Endothelial cell of umbilical vein (primary cell): ENCODE data around the gene SRPK2. TPM values are rescaled to one million over a fixed set of nuclear protein-coding genes. Genes with fewer than 3 reads are reported as not detected.

Experiments used
- BruUV-seq: library from RNA; stranded (reverse); fragments of 400-500 nt; replicated peaks from 2 replicates; lab custom pipeline; 2021; lab: Mats Ljungman, UMichigan
- CTCF ChIA-PET: fragments of 300-600, 350-600 bp; sonication (Branson Sonifier 250); formaldehyde crosslinking; loops from one replicate; lab custom pipeline; 2021; ENCODE audit warnings: antibody characterized with exemption, inconsistent platforms; lab: Charles Lee
- POLR2A ChIA-PET: fragments of 300-600, 350-600 bp; sonication (Branson Sonifier 250); formaldehyde crosslinking; loops from one replicate; lab custom pipeline; 2021; ENCODE audit warnings: antibody characterized with exemption, inconsistent platforms; lab: Charles Lee
- DNase-seq: peaks from one replicate; pipeline ENCODE4 v3.0.0-alpha.2; 2011; ENCODE audit warnings: low read depth, low spot score
- FAIRE-seq: peaks from 2 replicates; lab custom pipeline; 2011; peaks lifted over from hg19 to GRCh38; lab: Jason Lieb, UNC
- H2AFZ ChIP-seq: 2 replicates; pipeline ENCODE4 v1.6.0; 2012; ENCODE audit warnings: low read depth, low read length, control low read depth, inconsistent platforms
- H3K27ac ChIP-seq: 2 replicates; pipeline ENCODE4 v1.5.1; 2011; ENCODE audit warnings: low read depth, mild to moderate bottlenecking, control low read depth, low read length, moderate library complexity; ENCODE audit not compliant: insufficient read depth
- H3K27me3 ChIP-seq, 2 experiments: 2 replicates each; pipeline versions ENCODE4 v1.6.0 to v1.6.1; 2011; ENCODE audit warnings: low read length in 2 of 2, mixed read lengths in 1 of 2; ENCODE audit not compliant: control insufficient read depth in 2 of 2, insufficient read depth in 2 of 2
- H3K36me3 ChIP-seq, 2 experiments: 2 replicates in 1 of 2; 3 replicates in 1 of 2; pipeline ENCODE4 v1.5.1; 2011; ENCODE audit warnings: low read length in 2 of 2, mild to moderate bottlenecking in 1 of 2, moderate library complexity in 1 of 2; ENCODE audit not compliant: control insufficient read depth in 2 of 2, insufficient read depth in 2 of 2; ENCODE audit errors: extremely low read depth in 1 of 2
- H3K4me1 ChIP-seq: 3 replicates; pipeline ENCODE4 v1.5.1; 2011; ENCODE audit warnings: mild to moderate bottlenecking, low read length; ENCODE audit not compliant: control insufficient read depth, insufficient read depth; ENCODE audit errors: extremely low read depth
- H3K4me2 ChIP-seq: 2 replicates; pipeline ENCODE4 v1.6.1; 2011; ENCODE audit warnings: low read length, control low read depth, mixed read lengths; ENCODE audit not compliant: insufficient read depth
- H3K4me3 ChIP-seq, 3 experiments: fragments of 200-600 bp in 1 of 3; sonication (generic), shearing (Covaris generic) in 1 of 3; replicated peaks in 1 of 3; 2 replicates each; pipeline ENCODE4 v1.5.1; 2011 to 2016; ENCODE audit warnings: control low read depth in 3 of 3, low read length in 3 of 3, mild to moderate bottlenecking in 2 of 3, inconsistent platforms in 1 of 3, low read depth in 1 of 3, moderate library complexity in 1 of 3; ENCODE audit not compliant: insufficient read depth in 1 of 3
- H3K79me2 ChIP-seq: 2 replicates; pipeline ENCODE4 v1.6.0; 2012; ENCODE audit warnings: low read length, inconsistent platforms; ENCODE audit not compliant: control insufficient read depth, insufficient read depth
- H3K9ac ChIP-seq: replicated peaks from 2 replicates; pipeline ENCODE3; 2011; ENCODE audit warnings: low read length, control low read depth; ENCODE audit not compliant: insufficient read depth; ENCODE audit errors: extremely low read depth
- H3K9me1 ChIP-seq: replicated peaks from 3 replicates; pipeline ENCODE4 v1.6.0; 2011; ENCODE audit warnings: mild to moderate bottlenecking, low read length; ENCODE audit not compliant: control insufficient read depth, insufficient read depth; ENCODE audit errors: extremely low read depth
- H3K9me3 ChIP-seq: replicated peaks from 2 replicates; pipeline ENCODE4 v1.5.1; 2012; ENCODE audit warnings: low read length, inconsistent platforms; ENCODE audit not compliant: control insufficient read depth, insufficient read depth
- H4K20me1 ChIP-seq: replicated peaks from 2 replicates; pipeline ENCODE3; 2011; ENCODE audit warnings: mild to moderate bottlenecking, low read length; ENCODE audit not compliant: control insufficient read depth, insufficient read depth; ENCODE audit errors: extremely low read depth
- EZH2 ChIP-seq: IDR thresholded peaks from 2 replicates; pipeline ENCODE4 v1.6.1; 2012; ENCODE audit warnings: borderline replicate concordance, low read depth, mild to moderate bottlenecking, moderate library complexity, low read length, inconsistent platforms; ENCODE audit not compliant: severe bottlenecking
- FOS ChIP-seq: IDR thresholded peaks from 2 replicates; pipeline ENCODE4 v1.6.1; 2011; ENCODE audit warnings: mild to moderate bottlenecking, low read length, moderate library complexity, borderline replicate concordance; ENCODE audit not compliant: insufficient read depth
- GATA2 ChIP-seq: IDR thresholded peaks from 2 replicates; pipeline ENCODE4 v1.7.0; 2011; ENCODE audit warnings: low read depth, mild to moderate bottlenecking, moderate library complexity, mixed read lengths, low read length; ENCODE audit not compliant: insufficient read length, insufficient read depth
- JUN ChIP-seq: IDR thresholded peaks from 2 replicates; pipeline ENCODE4 v1.6.1; 2011; ENCODE audit warnings: borderline replicate concordance, low read depth; ENCODE audit not compliant: insufficient read length, insufficient read depth
- MYC ChIP-seq: IDR thresholded peaks from one replicate; pipeline ENCODE4 v1.6.1; 2011; ENCODE audit warnings: mild to moderate bottlenecking, low read depth, low read length
- POLR2A ChIP-seq: IDR thresholded peaks from 2 replicates; pipeline ENCODE4 v1.6.1; 2012; ENCODE audit warnings: low read depth, mild to moderate bottlenecking, control low read depth, low read length
- POLR2AphosphoS5 ChIP-seq: IDR thresholded peaks from 2 replicates; pipeline ENCODE4 v1.6.1; 2012; ENCODE audit warnings: low read depth, mild to moderate bottlenecking, control low read depth, low read length, moderate library complexity; ENCODE audit not compliant: insufficient read depth
- dilution Hi-C: fragments of 300-500 bp; cut with MboI; formaldehyde crosslinking; loops from one replicate; pipeline ENCODE4 v1.15.0; 2019; ENCODE audit warnings: low sequenced_read_pairs; ENCODE audit not compliant: extremely low pct_ligation_motif_present
- intact Hi-C: fragments of 100-400 bp; cut with micrococcal nuclease; formaldehyde crosslinking; loops from one replicate; pipeline ENCODE4 v1.10.0; 2022
- polyA plus RNA-seq, 4 experiments: library from polyadenylated mRNA; depleted of rRNA in 3 of 4; stranded (reverse) in 3 of 4; unstranded in 1 of 4; fragments of >200 nt; gene quantifications; 2 replicates each; pipeline versions ENCODE4 v1.2.1 to v1.2.3, GENCODE V29; 2011 to 2012; ENCODE audit warnings: missing spikeins in 1 of 4
- total RNA-seq: library from RNA; stranded (reverse); gene quantifications from 2 replicates; pipeline ENCODE4 v1.2.3, GENCODE V29; 2021
- TF ChIP-seq, protein P1 (sequence below), 2 donors: IDR thresholded peaks; 1 replicate in 1 of 2; 2 replicates in 1 of 2; pipeline ENCODE4 v1.5.1; 2011; ENCODE audit warnings: low read length in 2 of 2, mild to moderate bottlenecking in 2 of 2, moderate library complexity in 2 of 2, control low read depth in 1 of 2, inconsistent platforms in 1 of 2, low read depth in 1 of 2; ENCODE audit not compliant: insufficient read depth in 1 of 2; ENCODE audit errors: extremely low read depth in 1 of 2
- TF ChIP-seq, protein P2 (sequence below): IDR thresholded peaks from 2 replicates; pipeline ENCODE4 v1.6.1; 2011; ENCODE audit not compliant: insufficient read depth, insufficient read length

The SRPK2 gene
- total and polyA plus RNA-seq, 2 donors (not counting 3 experiments of a cell fraction or from before 2014, with no cell fraction given) = 13.4 to 55.2 TPM

DNA sequence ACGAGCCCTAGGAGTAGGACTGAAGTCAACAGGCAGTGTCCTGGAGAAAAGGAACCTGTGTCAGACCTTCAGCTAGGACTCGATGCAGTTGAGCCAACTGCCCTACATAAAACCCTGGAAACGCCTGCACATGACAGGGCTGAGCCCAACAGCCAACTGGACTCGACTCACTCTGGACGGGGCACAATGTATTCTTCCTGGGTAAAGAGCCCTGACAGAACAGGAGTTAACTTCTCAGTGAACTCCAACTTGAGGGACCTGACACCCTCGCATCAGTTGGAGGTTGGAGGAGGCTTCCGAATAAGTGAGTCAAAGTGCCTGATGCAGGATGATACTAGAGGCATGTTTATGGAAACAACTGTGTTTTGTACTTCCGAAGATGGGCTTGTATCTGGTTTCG lies 281.3 kb downstream of the SRPK2 start:
- H2AFZ ChIP-seq = no peak overlapping the region
- H4K20me1 ChIP-seq = no peaks in the 10 kb centered on the region
- no peak for TF ChIP-seq POLR2A
- TF ChIP-seq EZH2 = no peak
- TF ChIP-seq, protein P1, sequence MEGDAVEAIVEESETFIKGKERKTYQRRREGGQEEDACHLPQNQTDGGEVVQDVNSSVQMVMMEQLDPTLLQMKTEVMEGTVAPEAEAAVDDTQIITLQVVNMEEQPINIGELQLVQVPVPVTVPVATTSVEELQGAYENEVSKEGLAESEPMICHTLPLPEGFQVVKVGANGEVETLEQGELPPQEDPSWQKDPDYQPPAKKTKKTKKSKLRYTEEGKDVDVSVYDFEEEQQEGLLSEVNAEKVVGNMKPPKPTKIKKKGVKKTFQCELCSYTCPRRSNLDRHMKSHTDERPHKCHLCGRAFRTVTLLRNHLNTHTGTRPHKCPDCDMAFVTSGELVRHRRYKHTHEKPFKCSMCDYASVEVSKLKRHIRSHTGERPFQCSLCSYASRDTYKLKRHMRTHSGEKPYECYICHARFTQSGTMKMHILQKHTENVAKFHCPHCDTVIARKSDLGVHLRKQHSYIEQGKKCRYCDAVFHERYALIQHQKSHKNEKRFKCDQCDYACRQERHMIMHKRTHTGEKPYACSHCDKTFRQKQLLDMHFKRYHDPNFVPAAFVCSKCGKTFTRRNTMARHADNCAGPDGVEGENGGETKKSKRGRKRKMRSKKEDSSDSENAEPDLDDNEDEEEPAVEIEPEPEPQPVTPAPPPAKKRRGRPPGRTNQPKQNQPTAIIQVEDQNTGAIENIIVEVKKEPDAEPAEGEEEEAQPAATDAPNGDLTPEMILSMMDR (IDR thresholded peaks at IDR 0.05; ENCODE audit: extremely low read depth in 1 of 2, insufficient read depth in 1 of 2, low read depth in 1 of 2, low read length in 2 of 2) = no peak
- TF ChIP-seq GATA2 = no peak
- TF ChIP-seq, protein P2, sequence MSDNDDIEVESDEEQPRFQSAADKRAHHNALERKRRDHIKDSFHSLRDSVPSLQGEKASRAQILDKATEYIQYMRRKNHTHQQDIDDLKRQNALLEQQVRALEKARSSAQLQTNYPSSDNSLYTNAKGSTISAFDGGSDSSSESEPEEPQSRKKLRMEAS = no peak
- no peak for TF ChIP-seq MYC
- TF ChIP-seq POLR2AphosphoS5 = no peak
- no peak for TF ChIP-seq FOS
- TF ChIP-seq JUN = no peak
- H3K9ac ChIP-seq = no peak overlapping the region
- no peak overlapping the region for H3K4me3 ChIP-seq
- H3K79me2 ChIP-seq = peaks cover 7% of the 10 kb centered on the region
- TSS peak; percentile 24 for BruUV-seq
- intact Hi-C loops (no loop called here), dilution Hi-C loops (no loop called here)
- no peaks in the 10 kb centered on the region for H3K27me3 ChIP-seq
- no peaks in the 10 kb centered on the region for H3K9me3 ChIP-seq
- no peak overlapping the region for H3K4me2 ChIP-seq
- CTCF ChIA-PET = no interaction called here
- peaks cover 35 to 55% of the 10 kb centered on the region in 2 experiments for H3K36me3 ChIP-seq
- no peak overlapping the region for H3K27ac ChIP-seq
- DNase-seq (no peak), FAIRE-seq (no peak)
- POLR2A ChIA-PET = no interaction called here
- H3K9me1 ChIP-seq = no peaks in the 10 kb centered on the region
- H3K4me1 ChIP-seq = no peaks in the 10 kb centered on the region
